Stimulated activated CD4-positive, alpha-beta T cell treated with anti-CD3 and anti-CD28 coated beads, Interleukin-15, amount 100 ng/mL, for 24 hours (primary cell): ENCODE data around the gene CD2BP2.

ENCODE experiments used
- DNase-seq: peaks from one replicate; pipeline ENCODE4 v3.0.0-alpha.2; 2020

The CD2BP2 gene

DNA sequence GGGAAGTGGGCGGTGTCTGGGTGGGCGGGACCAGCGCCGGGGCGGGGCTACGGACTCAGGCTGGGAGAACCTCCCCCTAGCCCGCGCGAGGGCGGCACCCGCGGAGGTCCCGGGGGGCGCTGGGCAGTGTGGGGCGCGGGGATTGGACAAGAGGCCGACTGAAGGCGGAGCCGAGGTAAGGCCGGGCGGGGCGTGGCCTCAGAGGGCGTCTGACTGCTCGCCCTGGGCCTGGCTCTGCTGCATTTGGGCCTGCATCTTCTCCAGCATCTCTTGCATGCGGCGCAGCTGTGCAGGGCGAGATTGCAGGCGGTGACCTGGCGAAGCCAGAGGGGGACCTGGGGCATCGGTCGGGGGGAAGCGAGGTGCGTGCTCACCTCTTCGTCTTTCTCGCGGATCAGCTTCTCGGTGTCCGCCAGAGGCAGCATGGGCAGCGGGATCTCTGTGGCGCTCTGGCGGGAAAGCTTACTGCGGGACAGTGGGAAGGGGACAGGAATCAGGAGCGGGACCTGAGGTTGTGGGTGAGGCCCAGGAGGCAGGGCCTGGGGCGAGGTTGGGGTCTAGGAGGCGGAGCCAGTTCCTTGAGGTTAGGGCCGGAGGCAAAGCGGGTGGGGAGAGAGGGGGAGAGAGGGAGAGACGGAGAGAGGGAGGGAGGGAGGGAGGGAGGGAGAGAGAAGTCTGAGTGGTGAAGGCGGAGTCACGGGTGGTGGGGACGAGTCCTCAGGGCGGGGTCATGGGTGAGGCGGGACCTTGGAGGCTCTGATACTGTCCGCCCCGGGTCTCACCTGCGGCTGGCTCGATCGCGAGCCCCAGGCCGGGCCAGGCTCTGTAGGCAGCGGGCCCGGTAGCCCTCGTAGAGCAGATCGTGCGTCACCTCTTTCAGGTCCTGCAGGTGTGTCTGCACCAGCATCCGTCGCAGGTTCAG, 23.4 kb upstream of the CD2BP2 start:
- DNase-seq, result peak; percentile 99

DNA sequence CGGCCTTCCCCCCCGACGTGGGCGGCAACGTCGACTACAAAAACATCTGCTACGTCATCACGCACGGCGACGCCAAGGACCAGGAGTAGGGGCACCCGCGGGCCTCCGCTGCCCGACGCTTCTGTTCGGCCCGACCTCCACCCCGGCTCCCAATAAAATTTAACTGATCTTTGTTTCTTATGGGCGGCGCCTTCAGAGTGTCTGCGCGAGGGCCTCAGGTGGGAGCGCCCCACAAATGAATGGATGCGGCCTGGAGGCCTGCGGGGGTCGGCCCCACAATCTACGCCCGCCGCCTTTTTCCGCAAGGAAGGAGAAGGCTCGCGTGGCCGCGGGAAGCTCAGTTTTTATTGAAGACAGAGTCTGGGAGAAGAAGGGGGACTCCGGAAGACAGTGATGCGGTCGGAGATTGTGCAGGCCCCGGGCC, 22.7 kb upstream of the CD2BP2 start:
- DNase-seq, result peak; percentile 91

DNA sequence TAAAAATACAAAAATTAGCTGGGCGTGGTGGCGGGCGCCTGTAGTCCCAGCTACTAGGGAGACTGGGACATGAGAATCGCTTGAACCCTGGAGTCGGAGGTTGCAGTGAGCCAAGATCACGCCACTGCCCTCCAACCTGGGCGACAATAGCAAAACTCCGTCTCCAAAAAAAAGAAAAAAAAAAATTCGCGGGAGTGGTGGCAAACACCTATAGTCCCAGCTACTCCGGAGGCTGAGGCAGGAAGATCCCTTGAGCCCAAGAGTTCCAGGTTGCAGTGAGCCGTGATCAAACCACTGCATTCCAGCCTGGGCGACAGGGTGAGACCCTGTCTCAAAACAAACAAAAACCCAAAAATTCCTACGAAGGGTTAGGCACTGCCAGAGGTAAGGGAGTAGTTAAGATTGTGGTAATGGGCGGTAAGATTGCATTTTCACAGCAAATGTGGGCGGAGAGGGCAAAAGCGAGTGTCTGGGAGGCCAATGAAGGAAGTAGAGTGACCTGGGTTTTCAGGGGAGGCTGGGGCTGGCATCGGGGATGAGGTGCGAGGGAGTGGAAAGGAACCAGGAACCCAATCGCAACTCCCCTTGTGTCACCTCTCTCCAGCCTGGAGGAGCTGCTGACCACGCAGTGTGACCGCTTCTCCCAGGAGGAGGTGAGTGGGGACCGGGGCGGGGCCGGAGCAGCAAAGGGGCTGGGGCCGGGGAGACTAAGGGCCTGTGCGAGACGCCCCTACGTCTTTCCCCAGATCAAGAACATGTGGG, 22.1 kb upstream of the CD2BP2 start:
- DNase-seq, result no peak

- no peak for DNase-seq
Observed at GRCh38 chr16:30376461-30376902, 21.4 kb upstream of the CD2BP2 start.

GRCh38 chr16:30375864-30376263, 20.8 kb upstream of the CD2BP2 start:
- no peak for DNase-seq

GRCh38 chr16:30374538-30374937, 19.4 kb upstream of the CD2BP2 start, which contains the start of gene MYL11:
Gene MYL11 (plus strand): TSS chr16:30374802. CDS start chr16:30374858, 56 bp downstream.
- DNase-seq, result no peak

DNA sequence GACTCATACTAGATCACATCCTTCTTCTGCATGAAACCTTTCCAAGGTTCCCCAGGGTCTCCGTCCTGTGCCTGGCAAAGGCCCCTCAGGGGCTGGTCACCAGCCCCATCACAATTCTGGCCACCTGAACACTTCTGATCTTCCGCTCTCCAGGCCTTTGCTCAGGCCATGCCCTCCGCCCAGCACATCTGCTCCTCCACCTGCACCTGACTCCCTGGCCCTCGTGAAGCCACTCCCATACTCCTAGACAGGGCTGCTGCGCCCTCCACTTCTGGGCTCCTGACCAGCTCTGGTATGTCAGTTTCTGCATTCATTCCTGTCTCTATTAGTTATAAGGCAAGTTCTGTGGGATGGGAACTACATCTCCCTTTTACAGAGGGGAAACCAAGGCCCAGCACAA, 17.6 kb upstream of the CD2BP2 start:
- DNase-seq, result no peak

DNA sequence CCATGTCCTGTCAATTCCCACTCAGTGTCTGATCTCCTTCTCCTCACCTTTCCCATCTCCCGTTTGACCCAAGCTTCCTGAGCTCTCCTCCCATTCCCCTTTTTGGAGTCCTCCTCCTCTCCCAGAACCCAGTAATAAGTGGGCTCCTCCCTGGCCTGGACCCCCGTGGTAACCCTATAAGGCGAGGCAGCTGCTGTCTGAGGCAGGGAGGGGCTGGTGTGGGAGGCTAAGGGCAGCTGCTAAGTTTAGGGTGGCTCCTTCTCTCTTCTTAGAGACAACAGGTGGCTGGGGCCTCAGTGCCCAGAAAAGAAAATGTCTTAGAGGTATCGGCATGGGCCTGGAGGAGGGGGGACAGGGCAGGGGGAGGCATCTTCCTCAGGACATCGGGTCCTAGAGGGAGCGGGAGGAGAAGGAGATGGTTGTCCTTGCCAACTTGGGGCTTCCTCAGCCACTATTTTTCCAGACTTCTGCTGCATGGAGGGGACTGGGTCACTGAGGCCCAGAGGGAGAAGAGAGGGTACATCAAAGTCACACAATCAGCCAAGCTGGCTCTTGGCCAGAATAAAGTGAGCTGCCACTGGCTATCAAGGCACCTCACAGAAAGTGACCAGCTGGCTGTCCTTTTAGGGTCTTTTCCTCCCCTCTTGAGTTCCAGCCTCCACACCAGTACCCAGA, 17.1 kb upstream of the CD2BP2 start:
- DNase-seq, result no peak

DNA sequence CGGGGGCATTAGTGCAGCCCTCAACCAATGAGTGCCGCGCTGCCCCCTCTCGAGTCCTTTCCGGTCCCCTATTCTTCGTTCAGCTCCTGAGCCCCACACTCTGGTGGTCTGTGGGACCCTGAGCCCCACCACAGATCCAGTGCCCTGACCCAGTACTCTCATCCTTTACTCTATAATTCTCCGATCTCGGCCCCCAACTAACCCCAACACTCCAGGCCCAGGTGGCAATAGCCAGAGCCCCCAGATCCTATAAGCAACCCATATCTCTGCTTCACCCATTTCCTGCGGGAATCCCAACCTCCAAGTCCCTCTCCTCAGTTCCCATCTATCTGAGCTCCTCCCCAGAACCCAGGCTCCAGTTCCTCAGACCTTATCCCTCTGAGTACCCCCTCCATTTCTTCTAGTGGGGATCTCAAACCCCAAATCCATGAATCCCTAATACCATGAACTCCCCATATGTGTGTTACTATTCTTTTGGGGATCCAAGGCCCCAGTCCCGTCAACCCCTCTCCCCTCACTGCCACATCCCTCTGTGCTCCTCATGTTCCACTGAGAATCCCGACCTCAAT, 16.2 kb upstream of the CD2BP2 start:
- no peak for DNase-seq

DNA sequence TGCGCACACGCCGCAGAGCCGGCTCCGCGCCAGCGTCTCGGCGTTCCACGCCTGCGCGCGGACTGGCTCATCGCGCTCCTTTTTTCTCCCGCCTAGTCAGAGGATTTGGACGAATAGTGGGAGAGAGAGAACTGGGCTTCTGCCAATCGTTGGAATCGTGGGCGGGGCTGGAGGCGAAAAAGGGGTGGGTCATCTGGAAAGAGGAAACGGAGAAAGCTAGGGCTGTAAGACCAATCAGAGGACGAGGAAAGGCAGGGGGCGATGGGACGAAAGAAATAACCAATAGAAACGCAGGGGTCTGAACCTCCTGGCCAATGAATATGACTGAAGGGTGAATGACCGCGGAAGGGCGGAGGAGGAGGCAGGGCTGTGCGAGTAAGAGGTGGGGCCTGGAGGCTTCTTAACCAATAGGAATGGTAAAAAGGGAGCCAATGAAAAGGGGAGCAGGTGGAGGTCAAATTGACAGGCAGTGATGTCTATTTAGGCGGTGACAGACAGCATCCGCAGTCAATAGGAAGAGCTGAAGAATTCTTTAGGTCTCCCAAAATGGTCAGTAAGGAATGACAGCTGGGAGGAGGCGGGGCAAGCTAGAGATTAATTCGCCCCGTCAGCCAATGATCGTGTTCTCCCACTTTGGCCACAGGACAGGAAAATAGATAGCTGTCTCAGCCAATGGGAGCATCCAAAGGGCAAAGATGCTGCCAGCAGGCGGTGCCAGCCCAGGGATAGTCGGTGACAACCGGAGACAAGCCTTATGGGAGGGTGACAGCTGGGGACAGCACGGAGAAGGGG, 15.5 kb upstream of the CD2BP2 start, which contains the start of gene TBC1D10B:
TSS of gene TBC1D10B (minus strand) at position 39 of the 792 bp plus-strand sequence. CDS start 311 bp downstream, outside the sequence.
- DNase-seq, result peak; percentile 99

- no peak for DNase-seq
Observed at GRCh38 chr16:30369938-30370455, 14.9 kb upstream of the CD2BP2 start.

GRCh38 chr16:30369091-30369937, 14.2 kb upstream of the CD2BP2 start:
- DNase-seq, result peak; percentile 36

DNA sequence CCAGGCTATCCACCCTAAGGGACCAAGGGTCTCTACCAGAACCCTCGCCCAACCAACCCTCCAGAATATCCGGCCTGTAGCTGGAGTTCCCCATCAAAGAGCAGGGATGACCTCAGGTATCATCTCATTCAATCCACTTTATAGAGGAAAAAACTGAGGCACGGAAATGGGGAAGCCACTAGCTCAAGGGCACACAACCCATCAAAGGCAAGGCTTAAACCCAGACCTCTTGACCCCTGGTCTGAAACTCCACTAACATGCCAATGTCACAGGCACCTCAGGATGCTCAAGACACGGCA, 13.6 kb upstream of the CD2BP2 start:
- no peak for DNase-seq

GRCh38 chr16:30368122-30368791, 13.1 kb upstream of the CD2BP2 start:
- DNase-seq, result no peak

- no peak for DNase-seq
Observed at GRCh38 chr16:30367349-30368009, 12.4 kb upstream of the CD2BP2 start.

GRCh38 chr16:30366511-30366910, 11.4 kb upstream of the CD2BP2 start:
- DNase-seq, result no peak

DNA sequence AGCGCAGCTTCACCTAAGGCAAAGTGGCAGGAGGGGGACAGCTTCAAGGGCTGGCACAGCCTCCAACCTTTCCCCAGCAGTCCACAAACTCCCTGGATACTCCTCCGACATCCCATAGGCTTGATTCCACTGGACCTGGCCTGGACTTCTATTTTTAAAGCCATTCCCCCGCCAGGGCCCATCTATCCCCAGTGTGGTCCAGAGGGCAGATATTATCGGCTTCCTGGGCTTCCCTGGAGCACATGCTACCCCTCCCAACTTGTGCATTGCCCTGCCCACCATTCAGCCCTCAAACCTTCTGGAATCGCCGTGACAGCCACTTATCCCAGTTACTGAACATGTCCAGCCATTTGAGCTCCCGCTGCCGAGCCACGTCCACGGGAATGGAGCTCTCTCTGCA, 10.1 kb upstream of the CD2BP2 start:
- no peak for DNase-seq

GRCh38 chr16:30361180-30361579, 6.1 kb upstream of the CD2BP2 start:
- no peak for DNase-seq

DNA sequence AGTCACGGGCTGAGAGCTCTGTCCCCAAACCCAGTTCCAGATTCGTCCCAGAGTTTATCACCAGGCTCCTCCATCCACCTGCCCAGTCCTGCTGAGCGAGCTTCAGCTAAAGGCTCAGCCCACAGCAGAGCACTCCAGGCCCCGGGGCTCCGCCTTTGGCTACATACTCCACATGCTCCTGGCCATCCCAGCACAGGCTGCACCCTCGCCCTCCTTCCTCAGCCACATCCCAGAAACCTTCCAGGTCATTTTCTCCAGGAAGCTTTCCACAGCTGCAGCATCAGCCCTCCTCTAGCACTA, 4.7 kb upstream of the CD2BP2 start:
- no peak for DNase-seq
